Activated T-cell treated with anti-CD3 and anti-CD28 coated beads for 24 hours (primary cell): ENCODE data around the gene ISCA1.

Experiments
- DNase-seq: peaks from one replicate; pipeline ENCODE4 v3.0.0-alpha.2; 2020; ENCODE audit warnings: low read depth

The ISCA1 gene

GRCh38 chr9:86285261-86285660 is 2.9 kb upstream of the ISCA1 start:
- no peak for DNase-seq

GRCh38 chr9:86282979-86283535 is 719 bp upstream of the ISCA1 start:
- peak; percentile 55 for DNase-seq

- DNase-seq: no peak
Measured at GRCh38 chr9:86281593-86282076, 703 bp downstream of the ISCA1 start.

- DNase-seq: no peak
Measured at GRCh38 chr9:86280580-86280979, 1.8 kb downstream of the ISCA1 start.

GRCh38 chr9:86279839-86280238 is 2.5 kb downstream of the ISCA1 start:
- DNase-seq: no peak

GRCh38 chr9:86277072-86277471 is 5.3 kb downstream of the ISCA1 start:
- no peak for DNase-seq

GRCh38 chr9:86275962-86276361 is 6.4 kb downstream of the ISCA1 start:
- DNase-seq: no peak

- DNase-seq: no peak
Measured at GRCh38 chr9:86274821-86275643, 7.3 kb downstream of the ISCA1 start.

GRCh38 chr9:86272221-86272620 is 10.1 kb downstream of the ISCA1 start:
- DNase-seq: no peak

- DNase-seq: no peak
Measured at GRCh38 chr9:86263876-86264275, 18.5 kb downstream of the ISCA1 start.

- no peak for DNase-seq
Measured at GRCh38 chr9:86262492-86262891, 19.8 kb downstream of the ISCA1 start.

- no peak for DNase-seq
Measured at GRCh38 chr9:86259557-86259956, 22.8 kb downstream of the ISCA1 start, which contains the start of gene C9orf153. TSS of gene C9orf153 (minus strand) at chr9:86259657. CDS start at chr9:86229603, 30,054 bp downstream.

GRCh38 chr9:86257391-86257790 is 24.9 kb downstream of the ISCA1 start:
- DNase-seq: no peak

- no peak for DNase-seq
Measured at GRCh38 chr9:86256653-86257052, 25.7 kb downstream of the ISCA1 start.

- DNase-seq: no peak
Measured at GRCh38 chr9:86253577-86253976, 28.8 kb downstream of the ISCA1 start.

GRCh38 chr9:86252870-86253269 is 29.5 kb downstream of the ISCA1 start:
- DNase-seq: no peak

GRCh38 chr9:86250123-86250522 is 32.2 kb downstream of the ISCA1 start:
- DNase-seq: no peak

GRCh38 chr9:86248746-86249145 is 33.6 kb downstream of the ISCA1 start:
- DNase-seq: no peak

- DNase-seq: no peak
Measured at GRCh38 chr9:86246752-86247161, 35.6 kb downstream of the ISCA1 start.

GRCh38 chr9:86242071-86242470 is 40.3 kb downstream of the ISCA1 start:
- no peak for DNase-seq

- peak; percentile 1 for DNase-seq
Measured at GRCh38 chr9:86241216-86241615, 41.1 kb downstream of the ISCA1 start.

- no peak for DNase-seq
Measured at GRCh38 chr9:86238861-86239770, 43.2 kb downstream of the ISCA1 start.
